HG02610 (cell line): Measurements from ENCODE around the gene AFF3.
"Not testable (repeated sequence)": the region's sequence is repeated elsewhere in the genome, so short reads cannot be mapped to it uniquely, and the experiment has no call there.

ENCODE experiments used
- ATAC-seq: cut with Tn5 transposase; IDR thresholded peaks from one replicate; pipeline ENCODE4 v1.9.1; 2021; ENCODE audit warnings: mild to moderate bottlenecking, moderate library complexity; ENCODE audit not compliant: unreplicated experiment

AFF3 gene

GRCh38 chr2:100142393-100142792, at the start of gene AFF3:
AFF3 (minus strand) TSS chr2:100142590; CDS start chr2:100104454, 38,136 bp downstream.
- peak; percentile 96 for ATAC-seq

DNA sequence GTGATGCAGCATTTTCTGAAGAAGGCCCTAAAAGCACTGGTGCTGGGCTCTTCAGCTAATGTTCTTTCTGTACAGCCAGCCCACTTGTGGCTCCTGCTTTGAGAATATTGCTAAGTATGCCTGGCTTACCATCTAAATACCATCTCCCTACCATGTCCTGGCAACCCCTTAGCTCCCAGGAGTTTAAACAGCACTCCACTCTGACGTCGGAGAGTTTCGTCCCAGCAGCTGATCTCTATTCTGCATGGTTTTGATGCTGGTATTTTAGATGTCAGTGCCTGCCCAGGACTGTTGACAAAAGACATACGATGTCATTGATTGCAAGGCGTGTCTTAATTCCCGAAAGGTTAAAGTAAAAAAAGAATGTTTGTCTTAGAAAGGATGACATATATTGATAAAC, 47.0 kb upstream of the AFF3 start:
- no peak for ATAC-seq

DNA sequence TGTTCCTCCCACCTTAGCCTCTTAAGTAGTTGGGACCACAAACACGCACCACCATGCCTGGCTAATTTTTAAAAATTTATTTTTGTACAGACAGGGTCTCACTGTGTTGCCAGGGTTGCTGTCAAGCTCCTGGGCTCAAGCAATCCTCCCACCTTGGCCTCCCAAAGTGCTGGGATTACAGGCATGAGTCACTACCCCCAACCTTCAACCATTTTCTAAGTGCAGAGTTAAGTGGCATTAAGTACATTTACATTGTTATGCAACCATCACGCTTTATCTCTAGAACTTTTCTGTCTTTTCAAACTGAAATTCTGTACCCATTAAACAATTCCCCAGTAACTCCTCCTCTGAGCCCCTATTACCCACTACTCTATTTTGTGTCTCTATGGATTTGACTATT, 45.9 kb upstream of the AFF3 start:
- no peak for ATAC-seq

- no peak for ATAC-seq
Observed at GRCh38 chr2:100186126-100186525, 43.7 kb upstream of the AFF3 start.

GRCh38 chr2:100185516-100185915, 43.1 kb upstream of the AFF3 start:
- ATAC-seq: no peak

DNA sequence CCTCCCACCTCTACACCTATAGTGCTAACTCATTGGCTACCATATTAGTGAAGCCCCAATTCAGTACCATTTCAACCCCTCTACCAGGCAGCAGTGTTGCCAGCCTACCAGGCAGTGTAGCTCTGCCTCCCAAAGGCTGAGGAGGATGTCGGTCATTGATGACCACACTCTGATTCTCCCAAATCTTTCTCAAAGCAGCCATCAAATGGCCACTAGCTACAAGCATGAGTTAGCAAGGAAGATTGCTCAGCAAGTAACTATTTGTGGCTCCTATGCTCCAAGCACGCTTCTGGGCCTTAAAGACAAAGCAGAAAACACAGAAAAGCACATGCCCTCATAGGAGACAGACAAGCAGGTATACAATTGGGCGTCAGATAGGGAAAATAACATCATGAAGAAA, 42.7 kb upstream of the AFF3 start:
- no peak for ATAC-seq

GRCh38 chr2:100184055-100184737, 41.8 kb upstream of the AFF3 start:
- no peak for ATAC-seq

GRCh38 chr2:100182494-100183361, 40.3 kb upstream of the AFF3 start:
- ATAC-seq: no peak

- no peak for ATAC-seq
Observed at GRCh38 chr2:100180503-100180902, 38.1 kb upstream of the AFF3 start.

DNA sequence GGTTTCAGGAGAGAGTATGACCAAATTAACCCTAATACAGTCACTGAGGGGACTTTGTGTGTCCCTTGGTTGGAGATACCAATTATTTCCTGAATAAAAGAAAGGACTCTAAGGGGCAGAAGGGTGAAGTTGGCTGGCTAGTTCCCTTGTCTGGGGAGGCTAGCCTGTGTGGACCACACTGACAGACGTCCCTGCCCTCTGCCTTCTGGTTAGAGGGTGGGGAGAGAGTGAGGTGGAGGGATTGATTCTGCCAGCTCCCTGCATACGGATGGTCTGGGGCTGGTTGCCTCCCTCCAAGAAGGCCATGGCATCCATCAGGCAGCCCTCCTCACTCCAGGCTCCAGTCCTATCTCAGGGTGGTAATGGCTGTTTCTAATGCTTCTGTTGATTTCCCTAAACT, 37.4 kb upstream of the AFF3 start:
- ATAC-seq: no peak

DNA sequence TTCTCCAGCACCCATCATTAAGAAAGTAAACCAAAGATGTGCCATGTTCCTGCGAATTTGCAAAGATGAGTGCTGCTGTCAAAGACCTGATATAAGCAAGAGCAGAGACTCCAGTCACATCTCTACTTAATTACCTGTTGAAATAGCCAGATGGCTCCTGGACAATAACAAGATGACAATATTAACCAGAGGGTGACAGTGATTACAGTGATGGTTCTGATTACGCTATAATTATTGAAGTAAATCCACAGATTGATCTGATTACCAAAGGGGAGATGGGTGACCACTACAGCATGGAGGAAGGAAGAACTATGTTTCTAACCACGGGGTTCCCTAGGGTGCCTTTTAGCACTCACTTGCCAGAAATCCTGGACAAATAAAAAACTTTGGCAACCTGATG, 36.5 kb upstream of the AFF3 start:
- no peak for ATAC-seq

GRCh38 chr2:100178085-100178788, 35.8 kb upstream of the AFF3 start:
- ATAC-seq: no peak

DNA sequence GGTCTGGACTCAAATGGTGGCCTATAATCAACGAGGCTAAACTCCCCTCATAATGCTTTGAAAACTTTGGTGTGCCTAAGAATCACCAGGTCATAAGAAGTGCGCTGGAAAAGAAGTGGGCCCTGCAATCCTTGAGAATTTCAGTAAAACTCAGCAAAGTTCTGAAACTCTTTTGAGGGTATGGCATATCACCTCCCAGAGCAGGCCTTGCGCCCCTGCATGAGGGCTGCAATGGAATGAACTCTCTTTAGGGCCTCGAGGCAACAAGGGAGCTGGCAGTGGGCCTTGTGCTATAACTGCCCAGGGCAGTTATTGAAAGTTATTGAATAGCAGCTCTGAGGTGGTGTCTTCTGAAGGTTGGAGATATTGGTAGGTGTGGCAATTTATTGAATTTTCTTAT, 34.5 kb upstream of the AFF3 start:
- ATAC-seq: no peak

DNA sequence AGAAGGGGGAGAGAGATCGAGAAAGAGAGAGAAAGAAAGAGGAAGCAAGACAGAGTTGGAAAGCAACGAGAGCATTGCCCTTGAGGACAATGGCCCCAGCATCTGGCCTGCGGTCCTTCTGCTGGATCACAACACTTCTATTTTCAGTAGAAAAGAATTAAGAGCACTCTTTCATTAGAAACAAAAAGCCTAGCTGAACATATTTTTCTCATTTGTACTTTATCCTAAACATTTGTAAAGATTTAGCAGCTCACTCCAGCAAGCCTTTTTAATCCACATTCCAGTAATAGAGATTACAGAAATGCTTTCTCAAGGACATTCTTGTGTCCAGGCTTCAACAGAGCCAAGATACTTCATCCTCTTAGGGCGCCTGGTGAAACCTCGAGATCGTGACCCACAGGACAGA, 31.6 kb upstream of the AFF3 start:
- ATAC-seq: no peak

DNA sequence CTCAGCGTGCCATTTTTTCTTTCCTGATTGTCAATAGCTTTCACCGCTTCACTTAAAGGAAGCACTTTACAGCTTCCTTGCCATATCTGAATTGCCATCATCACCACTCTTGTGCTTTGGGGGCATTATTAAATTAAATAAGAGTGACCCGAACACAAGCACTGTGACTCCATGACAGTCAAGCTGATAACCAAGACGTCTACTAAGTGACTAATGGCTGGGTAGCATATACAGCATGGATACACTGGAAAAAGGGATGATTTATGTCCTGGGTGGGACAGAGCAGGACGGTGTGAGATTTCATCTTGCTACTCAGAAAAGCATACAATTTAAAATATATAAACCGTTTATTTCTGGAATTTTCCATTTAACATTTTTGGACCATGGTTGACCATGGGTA, 24.3 kb upstream of the AFF3 start:
- ATAC-seq: no peak

- no peak for ATAC-seq
Observed at GRCh38 chr2:100163605-100164004, 21.2 kb upstream of the AFF3 start.

DNA sequence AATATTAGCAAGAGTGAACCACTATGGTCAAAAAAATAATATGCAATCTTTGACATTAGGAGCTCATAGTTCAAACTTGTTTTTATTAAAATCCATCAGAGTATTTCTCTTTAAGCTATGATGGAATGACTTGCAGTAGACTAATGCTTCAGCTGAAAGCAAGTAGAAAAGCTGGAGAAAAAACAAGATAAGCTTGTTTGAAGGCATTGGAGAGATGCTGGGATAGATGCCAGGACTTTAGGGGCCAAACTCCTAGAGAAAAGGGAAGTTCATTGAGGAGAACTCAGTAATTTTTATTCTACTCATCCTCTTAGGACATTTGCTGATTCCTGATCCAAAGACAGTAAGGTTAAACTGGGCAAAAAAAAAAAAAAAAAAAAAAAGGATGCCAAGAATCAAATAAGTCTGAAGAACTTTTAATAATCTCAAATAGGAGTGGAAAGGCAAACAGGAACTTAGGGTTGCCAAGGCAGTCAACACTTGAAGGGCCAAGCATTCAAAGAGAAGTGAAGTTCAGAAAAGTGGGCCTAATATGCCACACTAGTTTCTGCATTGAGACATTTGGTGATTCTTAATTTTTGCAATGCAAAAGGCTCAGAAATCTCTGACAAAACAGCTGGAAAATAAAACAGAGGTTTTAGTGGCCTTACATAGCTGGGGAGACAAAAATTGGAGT, 19.7 kb upstream of the AFF3 start:
- ATAC-seq: no peak

DNA sequence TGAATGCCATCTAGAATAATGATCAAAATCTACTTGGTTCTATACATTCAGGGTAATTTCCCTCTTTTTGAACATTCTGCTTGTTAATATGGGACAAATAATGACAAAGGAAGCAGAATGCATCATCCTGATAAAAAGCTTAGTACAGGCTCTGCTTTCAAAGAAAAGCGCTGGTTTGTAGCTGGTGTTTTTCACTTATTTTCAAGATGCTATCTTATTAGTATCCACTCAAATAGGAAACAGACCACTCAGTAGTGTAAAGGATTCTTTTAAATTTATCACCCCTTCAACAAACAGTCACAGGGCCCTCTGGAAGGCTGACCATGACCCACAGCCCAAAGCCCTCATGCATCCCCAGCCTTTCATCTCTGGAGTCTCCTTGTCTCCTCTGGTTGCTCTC, 18.0 kb upstream of the AFF3 start:
- no peak for ATAC-seq

DNA sequence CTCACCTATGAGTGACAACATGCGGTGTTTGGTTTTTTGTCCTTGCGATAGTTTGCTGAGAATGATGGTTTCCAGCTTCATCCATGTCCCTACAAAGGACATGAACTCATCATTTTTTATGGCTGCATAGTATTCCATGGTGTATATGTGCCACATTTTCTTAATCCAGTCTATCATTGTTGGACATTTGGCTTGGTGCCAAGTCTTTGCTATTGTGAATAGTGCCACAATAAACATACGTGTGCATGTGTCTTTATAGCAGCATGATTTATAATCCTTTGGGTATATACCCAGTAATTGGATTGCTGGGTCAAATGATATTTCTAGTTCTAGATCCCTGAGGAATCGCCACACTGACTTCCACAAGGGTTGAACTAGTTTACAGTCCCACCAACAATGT, 9.4 kb upstream of the AFF3 start:
- ATAC-seq: not testable (repeated sequence)

DNA sequence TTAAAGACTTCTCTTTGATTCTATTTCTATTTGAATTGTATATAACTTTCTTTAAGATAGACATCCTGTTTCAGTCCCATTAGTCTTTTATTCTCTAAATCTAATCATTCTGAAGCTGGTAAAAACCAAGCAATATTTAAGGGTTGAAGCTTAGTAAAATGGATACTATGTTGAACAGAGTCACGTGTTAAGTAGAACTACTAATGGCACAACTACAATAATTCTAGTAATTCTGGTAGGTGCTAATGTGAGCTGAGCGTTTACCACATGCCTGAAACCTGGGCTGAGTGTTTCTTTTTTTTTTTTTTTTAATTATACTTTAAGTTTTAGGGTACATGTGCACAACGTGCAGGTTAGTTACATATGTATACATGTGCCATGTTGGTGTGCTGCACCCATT, 8.9 kb upstream of the AFF3 start:
- peak; percentile 69 for ATAC-seq

GRCh38 chr2:100148883-100149282, 6.5 kb upstream of the AFF3 start:
- ATAC-seq: no peak
